ENCODE measurements around the gene SHTN1. TPM values are rescaled to one million over a fixed set of nuclear protein-coding genes. Genes with fewer than 3 reads are reported as not detected.
A peak's percentile ranks its signal among the peaks of the same experiment; 100 is the strongest.

Gene SHTN1
- polyA plus RNA-seq, 5 donors, result 21.4 to 34.0 (median 28.5) TPM

DNA sequence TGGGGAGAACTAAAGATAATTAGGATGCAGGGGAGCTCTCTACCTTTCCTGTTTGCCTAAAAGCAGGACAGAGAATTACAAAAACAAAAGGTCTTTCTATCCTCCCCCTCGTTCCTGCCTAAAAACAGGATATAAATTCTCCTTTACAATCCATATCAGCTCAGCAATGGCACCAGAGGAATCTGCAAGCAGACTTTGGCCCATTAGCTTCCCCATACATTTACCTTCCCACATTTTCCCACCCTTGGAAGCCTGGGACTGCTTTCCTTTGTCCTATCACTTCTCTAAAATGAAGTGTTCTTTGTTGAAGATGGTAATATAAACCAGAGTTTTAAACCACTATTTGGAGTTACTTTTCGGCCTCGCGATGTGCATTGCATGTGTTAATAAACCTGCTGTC is 15.5 kb downstream of the SHTN1 start:
- DNase-seq, result no peak

DNA sequence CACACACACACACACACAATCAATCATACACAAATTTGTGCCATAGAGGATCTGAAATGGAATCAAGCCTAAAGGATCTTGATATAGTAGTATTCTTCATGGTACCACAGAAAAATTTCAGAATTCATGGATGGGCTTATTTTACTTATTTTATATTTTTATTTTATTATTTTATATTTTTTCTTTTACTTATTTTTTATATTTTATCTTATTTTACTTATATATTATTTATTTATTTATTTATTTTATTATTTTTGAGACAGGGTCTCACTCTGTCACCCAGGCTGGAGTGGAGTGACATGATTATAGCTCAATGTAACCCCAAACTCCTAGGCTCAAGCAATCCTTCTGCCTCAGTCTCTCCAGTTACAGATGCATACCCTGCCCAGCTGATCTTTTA is 16.7 kb downstream of the SHTN1 start:
- no peak for DNase-seq

DNA sequence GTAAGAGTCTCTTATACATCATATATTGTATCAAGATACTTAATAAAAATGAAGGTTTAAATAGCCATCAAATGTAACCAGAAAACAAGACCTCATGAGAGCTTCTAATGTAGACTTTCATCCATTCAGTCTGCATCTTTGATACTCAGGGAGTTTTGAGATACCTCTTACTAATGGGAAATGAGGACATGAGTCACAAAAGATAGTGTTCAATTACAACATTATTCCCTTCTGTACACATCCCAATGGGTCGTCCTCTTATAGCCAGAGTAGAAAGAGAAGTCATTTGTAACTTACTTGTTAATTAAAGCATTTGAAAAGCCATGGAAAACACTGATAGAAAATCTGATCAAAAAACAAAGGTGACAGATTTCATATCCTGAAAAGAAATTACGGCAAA is 19.4 kb downstream of the SHTN1 start:
- no peak for DNase-seq

DNA sequence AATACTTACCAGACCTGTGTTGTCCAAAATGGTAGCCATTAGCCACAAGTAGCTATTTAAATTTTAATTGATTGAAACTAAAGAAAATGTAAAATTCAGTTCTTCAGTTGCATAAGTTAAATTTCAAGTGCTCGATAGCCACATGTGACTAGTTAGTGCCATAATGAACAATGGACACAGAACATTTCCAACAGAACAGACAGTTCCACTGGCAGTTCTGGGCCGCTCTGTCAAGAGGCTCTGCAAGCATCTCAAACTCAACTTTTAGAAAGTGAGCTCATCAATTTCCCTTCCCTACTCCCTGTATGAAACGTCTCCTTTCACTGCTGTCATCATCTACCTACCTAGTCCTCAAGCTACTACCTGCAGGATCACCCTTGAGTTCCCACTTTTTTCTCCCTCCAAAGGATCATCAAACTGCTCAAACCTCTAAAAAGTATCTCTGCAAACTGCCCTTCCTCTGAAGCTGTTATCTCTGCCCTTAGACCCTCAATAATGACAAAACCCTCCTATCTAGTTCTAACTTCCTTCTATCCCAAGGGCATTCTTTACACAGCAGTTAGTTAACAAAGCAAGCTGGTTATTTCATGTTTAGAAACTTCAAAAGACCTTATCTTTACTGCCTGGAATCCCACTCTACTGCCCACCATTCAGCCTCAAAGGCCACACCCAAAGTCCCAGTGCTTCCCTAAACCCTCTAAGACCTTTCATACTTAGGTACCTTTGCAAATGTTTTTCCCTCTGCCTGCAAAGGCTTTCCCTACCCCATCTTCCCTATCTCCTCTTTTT is 20.6 kb downstream of the SHTN1 start:
- no peak for DNase-seq

DNA sequence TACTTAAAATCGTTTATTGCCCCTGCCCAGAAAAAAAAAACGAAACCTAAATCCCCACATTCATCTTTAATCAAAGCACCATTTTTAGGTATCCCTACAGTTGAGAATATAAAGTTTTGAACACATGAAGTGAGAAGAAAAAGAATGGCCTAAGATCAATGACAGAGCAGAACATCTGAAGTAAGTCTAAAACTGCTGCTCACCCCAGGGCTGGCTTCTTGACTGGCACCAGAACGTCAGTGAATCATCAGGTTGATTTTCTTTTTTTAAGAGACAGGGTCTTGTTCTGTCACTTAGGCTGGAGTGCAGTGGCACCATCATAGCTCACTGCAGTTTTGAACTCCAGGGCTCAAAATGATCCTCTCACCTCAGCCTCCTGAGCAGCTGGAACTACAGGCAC is 24.9 kb downstream of the SHTN1 start:
- no peak for DNase-seq

DNA sequence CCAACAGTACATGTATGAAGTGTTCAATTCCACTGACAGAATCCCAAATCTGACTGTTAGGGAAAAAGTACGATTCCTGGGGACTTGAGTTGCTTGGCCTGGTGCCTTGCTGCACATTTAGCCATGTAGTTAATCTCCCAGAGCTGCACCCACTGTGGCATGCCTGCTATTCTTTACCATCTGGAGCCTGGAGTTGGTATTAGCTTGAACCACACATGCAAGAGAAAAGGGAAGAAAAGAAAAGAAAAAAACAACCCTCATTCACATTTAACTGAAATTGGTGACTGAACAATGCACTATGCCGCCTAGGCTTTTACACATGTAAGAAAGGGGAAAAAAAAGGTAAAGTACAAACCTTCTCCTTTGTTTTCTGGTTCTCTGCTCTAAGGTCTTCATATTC is 26.1 kb downstream of the SHTN1 start:
- no peak for DNase-seq

DNA sequence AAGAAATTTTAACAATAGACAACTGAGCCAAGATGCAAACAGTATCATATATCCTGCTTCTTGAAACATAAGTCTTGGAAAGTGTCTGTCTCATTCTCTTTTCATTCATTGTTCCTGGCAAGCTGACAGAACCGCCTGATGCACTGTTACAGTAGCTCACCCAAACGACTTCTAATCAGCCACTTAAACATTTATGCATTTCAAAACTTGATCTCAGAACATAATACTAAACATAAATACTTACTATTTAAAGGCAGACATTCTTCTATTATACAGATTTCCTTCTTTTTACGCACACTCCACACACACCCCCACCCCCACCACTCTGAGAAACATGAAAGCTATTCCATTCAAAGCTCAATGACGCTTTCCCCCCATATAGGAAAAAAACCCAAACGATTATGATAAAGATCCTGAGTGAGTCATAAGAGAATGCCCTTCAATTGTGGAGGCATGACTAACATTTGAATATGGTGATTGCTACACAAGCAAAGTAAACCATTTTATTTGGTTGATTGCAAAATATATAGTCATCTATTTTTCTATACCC is 30.5 kb downstream of the SHTN1 start:
- DNase-seq, result no peak

DNA sequence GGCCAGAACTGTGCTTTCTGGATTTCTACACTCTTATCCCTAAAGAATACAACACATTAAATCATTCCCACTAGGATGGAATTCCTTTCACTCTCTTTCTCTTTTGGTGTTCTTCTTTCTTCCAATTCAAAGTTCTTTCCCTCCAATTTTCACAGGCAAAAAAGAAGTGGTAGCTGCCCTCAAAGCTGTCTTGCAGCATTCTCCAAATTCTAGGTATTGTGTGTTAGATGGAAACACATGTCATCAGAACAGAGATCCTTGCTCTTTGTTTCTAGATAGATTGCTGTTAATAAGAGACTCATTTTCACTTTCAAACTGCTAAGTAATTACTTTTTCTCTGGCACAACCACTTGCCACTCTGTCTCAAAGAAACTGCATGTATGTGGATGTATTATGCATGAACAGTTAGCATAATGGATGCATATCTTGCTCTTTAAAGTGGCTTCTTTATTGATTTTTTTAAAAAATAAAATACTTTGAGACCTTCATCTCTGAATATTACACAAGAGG is 31.0 kb downstream of the SHTN1 start:
- DNase-seq, result no peak

DNA sequence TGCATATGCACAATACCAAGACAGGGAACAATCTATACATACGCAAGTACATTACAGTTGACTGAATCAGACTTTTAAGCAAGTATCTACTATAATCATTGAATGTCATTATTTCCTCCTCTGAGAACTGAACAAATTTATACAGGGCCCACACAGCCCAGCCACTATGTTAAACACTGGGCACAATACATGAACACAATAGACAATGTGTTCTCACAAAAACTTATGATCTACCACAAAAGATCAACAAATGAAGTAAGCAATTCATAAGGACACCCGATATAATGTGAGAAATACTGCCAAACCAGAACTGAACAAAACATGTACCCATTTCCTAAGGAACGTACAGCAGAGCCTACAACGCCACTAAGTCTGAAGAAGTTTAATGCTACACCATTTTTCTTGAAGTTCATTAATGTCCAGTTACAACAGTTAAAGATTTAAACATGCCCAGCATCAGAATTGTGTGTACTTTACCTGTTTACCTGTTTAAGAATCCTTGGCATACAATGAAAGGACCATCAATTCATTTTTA is 31.5 kb downstream of the SHTN1 start:
- no peak for DNase-seq

DNA sequence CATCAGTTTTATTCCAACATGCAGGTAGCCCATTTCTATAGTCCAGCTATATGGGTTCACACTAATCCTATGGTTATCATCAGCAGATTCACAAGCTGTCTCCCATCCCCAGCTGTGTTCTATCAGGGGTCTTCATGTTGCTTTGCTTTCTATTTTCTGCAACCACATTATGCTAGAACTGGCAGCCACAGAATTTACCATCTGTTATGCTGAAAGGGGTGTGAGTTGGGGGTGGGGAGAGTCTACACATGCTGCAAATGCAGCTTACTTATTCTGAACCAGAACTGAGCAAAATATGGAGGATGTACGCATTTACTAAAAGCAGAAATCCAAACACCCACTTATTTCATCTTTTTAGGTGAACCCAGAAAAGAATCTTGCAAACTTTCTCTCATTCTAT is 32.9 kb downstream of the SHTN1 start:
- DNase-seq, result peak in 1 of 2 donors; percentile 21

DNA sequence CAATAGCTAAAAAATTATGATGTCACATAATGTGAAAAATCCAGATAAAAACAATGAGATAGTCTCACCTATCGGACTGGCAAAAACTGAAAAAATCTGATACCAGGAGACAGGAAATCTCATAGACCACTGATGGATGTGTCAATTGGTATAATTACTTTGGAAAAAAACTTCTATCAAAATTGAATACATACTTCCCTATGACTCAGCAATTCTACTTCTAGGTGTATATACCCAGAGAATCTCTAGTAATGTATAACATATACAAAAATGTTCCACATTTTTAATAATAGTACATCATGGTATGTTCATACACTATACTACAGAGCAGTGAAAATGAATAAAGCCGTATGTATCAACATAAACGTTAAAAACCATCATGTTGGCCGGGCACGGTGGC is 34.9 kb downstream of the SHTN1 start:
- DNase-seq, result no peak

DNA sequence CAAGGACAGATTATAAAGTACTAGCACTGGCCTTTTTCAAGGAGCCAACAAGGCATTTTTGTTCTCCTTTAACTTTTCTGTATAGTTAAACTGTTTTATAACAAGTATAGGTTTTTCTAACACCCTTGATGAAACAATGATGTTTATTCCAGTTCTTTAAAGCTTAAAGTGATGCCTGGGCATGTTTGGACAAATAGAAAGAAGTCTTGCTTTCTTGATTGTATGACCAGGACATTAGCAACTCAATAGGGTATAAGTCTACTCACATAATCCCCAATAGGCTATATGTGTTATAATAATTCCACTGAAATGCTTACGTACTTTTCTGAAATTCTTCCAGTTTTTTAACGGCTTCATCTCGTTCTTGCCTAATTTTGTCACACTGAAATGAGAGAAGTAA is 36.7 kb downstream of the SHTN1 start:
- no peak for DNase-seq

DNA sequence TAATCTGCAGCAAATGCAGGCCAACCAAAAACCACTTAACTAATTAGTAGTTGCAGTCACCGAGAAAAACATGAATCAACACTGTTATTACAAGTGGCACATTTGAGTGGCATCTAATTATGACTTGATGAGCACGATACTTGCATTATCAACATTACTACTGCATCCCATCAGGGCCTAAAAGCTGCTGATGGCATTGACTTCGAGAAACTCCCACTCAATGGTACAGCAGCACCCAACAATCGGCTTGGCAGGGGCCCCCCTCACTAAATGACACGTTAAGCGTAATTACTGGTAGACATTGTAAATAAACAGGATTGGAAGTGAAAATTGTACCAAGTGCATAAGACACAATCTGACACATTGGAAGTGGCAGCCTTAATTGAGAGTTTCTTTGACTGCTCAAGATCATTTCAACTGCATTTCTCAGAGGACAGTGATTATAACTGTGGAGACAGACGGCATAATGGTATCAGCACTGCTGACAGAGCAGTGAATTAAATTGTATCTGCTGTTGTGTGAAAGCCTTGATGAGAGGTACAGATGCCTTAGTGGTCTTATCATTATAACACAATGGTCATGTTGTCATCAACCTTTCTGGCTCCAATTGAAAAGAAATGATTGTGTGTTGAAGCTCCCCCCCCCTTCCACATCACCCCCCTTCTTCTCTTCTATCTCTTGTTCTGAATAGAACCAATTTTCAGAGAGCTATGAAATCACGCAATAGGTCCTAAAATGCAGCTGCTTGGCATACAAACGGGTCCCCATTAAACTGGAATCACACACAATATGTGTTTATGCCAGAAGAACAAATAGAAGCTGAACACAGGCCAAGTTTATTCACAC is 43.4 kb downstream of the SHTN1 start:
- DNase-seq, result peak; percentile 48 to 66

DNA sequence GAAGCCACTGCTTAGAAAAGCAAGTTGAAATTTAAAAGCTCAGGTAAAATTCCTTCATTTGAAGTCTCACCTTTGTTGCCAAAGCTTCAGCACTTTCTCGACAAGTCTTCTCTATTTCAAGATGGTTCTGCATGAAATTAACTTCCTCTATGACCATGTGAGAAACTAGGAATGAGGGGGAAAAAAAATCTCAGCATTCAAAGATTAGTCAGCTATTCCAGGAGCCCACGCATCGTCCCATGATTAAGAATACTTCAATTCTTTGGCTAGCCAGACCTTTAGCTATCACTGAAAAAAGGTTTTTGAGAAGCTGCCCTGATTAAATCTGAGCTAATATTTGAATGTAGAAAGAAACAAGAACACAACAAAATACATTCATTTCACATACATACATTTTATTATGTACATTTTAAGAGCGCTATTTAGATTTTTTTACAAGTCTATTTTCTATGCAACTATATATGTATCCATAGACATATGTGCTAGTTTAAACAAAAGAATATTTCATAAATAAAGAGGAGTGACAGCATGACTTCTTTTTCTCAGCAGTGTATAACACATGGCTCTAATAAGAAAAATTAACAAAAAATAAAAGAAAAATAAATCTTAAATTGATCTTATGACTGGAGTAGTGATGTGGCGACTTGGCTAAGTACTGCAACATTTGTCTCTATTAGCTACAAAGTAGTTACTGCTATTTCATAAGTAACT is 44.8 kb downstream of the SHTN1 start:
- DNase-seq, result no peak

DNA sequence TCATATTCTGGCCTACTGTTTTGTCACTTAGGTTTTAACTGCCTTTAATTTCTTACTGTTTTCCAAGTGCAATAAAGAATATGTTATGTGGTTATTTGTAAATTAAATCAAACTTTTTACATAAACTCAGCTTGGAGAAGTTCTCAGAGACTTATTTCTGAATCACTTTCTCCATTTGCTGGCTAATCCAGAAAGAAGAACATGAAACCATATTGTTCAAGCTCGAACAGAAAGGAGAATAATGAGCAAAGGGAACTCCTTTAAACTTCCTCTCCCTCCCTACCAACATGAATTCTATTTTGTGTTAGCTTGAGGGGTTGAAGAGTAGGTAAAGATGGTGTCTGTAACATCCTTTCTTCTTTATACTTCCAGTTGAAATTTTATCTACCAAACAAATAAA is 52.3 kb downstream of the SHTN1 start:
- DNase-seq, result no peak

DNA sequence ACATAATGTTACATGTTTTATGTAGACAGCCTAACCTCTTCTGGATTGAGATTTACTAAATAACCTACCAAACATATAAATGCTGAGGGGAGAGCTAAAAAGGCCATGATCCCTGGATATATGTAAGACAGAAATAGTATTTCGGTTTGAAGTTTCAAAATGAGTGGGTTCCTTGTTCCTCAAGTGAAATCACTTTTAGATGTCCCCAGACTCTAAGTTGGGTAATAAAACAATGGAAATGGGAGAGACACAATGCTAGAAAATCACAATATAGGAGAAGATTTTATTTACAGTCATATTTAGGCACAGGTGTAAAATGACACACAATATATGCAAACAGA is 56.5 kb downstream of the SHTN1 start:
- DNase-seq, result no peak

DNA sequence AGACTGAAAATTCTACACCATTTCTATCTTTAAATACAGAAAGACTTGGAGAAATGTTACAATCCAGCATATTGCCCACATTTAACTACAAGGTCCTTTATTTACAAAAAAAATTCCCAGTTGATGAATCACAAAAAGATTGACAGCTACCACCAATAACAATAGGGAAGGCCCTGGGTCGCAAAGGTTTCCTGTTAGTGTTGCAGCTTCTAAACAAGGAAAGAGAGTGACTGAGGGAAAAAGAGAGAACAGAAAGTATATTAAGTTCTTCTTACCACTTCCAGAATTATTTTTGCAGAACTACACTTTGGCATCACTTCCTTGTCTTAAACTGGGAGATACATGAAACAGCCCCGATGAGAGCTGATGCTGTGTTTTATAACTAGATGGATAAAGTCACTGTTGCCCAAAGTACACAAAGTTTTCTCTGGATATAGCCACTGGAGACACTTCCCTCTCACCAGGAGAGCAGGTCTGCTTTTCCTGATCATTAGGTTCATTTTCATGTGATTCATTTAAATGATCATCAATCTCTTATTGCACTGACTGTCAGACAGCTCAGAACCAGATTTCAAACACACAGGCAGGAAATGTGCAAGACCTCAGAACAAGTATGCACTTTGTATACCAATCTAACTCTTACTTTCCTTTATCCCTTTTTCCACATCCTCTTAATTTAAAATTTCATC is 57.0 kb downstream of the SHTN1 start:
- no peak for DNase-seq

DNA sequence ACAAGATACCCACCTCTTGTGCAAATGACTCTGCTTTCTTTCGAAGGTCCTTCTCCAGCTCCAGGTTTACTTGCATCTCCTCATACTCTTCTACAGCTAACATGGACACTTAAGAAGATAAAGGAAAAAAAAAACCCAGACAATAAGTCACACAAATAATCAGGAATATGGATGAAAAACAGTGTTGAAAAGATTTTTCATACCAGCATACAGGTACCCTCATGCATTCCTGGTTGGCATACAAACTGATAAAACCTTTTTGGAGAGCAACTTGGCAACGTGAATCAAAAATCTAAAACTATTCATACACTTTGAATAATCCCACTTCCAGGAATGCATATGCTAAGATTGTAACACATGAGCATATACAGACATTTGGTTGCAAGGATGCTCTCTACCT is 60.1 kb downstream of the SHTN1 start:
- DNase-seq, result no peak

DNA sequence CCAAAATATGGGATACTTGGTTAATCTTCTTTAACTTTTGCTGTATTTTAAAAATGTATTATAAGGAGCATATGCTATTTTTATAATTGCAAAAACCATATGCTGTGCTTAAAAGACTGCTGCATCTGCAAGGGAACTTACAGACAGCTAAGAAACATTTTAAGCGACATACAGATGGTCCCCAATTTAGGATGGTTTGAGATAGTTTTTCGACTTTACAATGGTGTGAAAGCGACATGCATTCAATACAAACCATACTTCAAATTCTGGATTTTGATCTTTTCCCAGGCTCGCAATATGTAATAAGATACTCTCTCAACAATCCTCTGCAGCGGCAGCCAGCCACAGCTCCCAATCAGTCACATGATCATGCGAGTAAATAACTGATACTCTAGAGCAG is 73.2 kb downstream of the SHTN1 start:
- DNase-seq, result no peak

DNA sequence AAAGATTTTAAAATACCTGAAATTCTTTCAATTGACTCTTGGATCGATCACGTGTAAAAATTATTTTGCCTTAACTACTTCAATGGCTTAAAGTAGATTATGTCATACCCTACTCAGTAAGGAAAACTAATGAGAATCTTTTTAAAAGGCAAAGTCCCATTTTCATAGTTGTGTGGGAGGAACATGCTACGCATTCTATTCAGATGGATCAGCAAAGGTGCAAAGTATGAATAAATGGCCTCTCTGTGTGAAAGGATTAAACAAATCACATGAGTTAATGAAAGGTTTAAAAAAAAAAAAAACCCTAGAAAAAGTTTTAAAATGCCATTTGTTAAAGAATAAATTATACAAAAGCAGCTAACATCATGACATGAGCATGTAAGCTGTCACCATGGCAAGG is 78.6 kb downstream of the SHTN1 start:
- DNase-seq, result no peak

DNA sequence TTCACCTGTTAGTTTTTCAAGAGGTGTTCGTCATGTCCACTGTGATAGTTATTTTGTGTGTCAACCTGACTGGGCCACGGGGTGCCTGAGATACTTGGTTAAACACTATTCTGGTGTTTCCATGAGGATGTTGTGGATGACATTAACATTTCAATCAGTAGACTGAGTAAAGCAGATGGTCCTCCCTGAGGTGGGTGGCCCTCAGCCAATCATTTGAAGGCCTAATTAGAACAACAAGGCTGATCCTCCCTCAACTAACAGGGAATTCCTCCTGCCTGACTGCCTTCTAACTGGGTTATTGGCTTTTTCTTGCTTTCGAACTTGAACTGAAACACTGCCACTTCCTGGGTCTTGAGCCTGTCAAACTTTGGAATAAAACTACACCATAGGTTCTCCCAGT is 79.9 kb downstream of the SHTN1 start:
- no peak for DNase-seq
